Smooth muscle cell of the brain vasculature (primary cell): Measurements from ENCODE around the gene RNF44.
A peak's percentile ranks its signal among the peaks of the same experiment; 100 is the strongest.
"Not testable (repeated sequence)": the region's sequence is repeated elsewhere in the genome, so short reads cannot be mapped to it uniquely, and the experiment has no call there.

ENCODE experiments used
- DNase-seq: peaks from one replicate; pipeline ENCODE4 v3.0.0-alpha.2; 2012; ENCODE audit warnings: low read depth, low spot score

The RNF44 gene

GRCh38 chr5:176519810-176520720, 17.1 kb downstream of the RNF44 start:
- DNase-seq = no peak

- DNase-seq = no peak
Observed at GRCh38 chr5:176517053-176517661, 20.0 kb downstream of the RNF44 start.

- DNase-seq = no peak
Observed at GRCh38 chr5:176515396-176515795, 21.8 kb downstream of the RNF44 start.

GRCh38 chr5:176514244-176514950, 22.8 kb downstream of the RNF44 start:
- DNase-seq = no peak

- DNase-seq = no peak
Observed at GRCh38 chr5:176513788-176514187, 23.4 kb downstream of the RNF44 start.

- no peak for DNase-seq
Observed at GRCh38 chr5:176508603-176509002, 28.6 kb downstream of the RNF44 start.

- no peak for DNase-seq
Observed at GRCh38 chr5:176507911-176508310, 29.3 kb downstream of the RNF44 start.

- no peak for DNase-seq
Observed at GRCh38 chr5:176503496-176503895, 33.7 kb downstream of the RNF44 start.

GRCh38 chr5:176501333-176501732, 35.9 kb downstream of the RNF44 start:
- DNase-seq = peak; percentile 13

GRCh38 chr5:176500511-176500910, 36.7 kb downstream of the RNF44 start:
- no peak for DNase-seq

GRCh38 chr5:176499273-176499672, 37.9 kb downstream of the RNF44 start:
- DNase-seq = no peak

- DNase-seq = no peak
Observed at GRCh38 chr5:176497852-176498251, 39.4 kb downstream of the RNF44 start.

- no peak for DNase-seq
Observed at GRCh38 chr5:176492431-176492830, 44.8 kb downstream of the RNF44 start.

- no peak for DNase-seq
Observed at GRCh38 chr5:176491901-176492300, 45.3 kb downstream of the RNF44 start.

GRCh38 chr5:176491101-176491502, 46.1 kb downstream of the RNF44 start:
- DNase-seq = no peak

- no peak for DNase-seq
Observed at GRCh38 chr5:176490301-176490700, 46.9 kb downstream of the RNF44 start.

GRCh38 chr5:176489077-176489476, 48.1 kb downstream of the RNF44 start:
- no peak for DNase-seq

- not testable (repeated sequence) for DNase-seq
Observed at GRCh38 chr5:176487160-176487559, 50.0 kb downstream of the RNF44 start.

GRCh38 chr5:176486189-176486757, 50.9 kb downstream of the RNF44 start:
- DNase-seq = no peak

GRCh38 chr5:176485176-176485575, 52.0 kb downstream of the RNF44 start:
- DNase-seq = no peak

- DNase-seq = no peak
Observed at GRCh38 chr5:176481711-176482110, 55.5 kb downstream of the RNF44 start.
